ENCODE results near the gene JPH4. TPM values are rescaled to one million over a fixed set of nuclear protein-coding genes. Genes with fewer than 3 reads are reported as not detected.

The JPH4 gene
- total and polyA plus RNA-seq, 2 of the 8 experiments (the other 6 are each of a cell fraction or from before 2014, with no cell fraction given) = 23.9 to 46.7 TPM

GRCh38 chr14:23608454-23608853 is 29.9 kb upstream of the JPH4 start:
- no peaks in the 10 kb centered on the region for H3K4me1 ChIP-seq (replicated peaks in 1 of 4; ENCODE audit: control insufficient read depth in 3 of 4, insufficient read depth in 4 of 4, low read length in 3 of 4)
- no peaks in the 10 kb centered on the region; a peak in 1 of 7 replicates for H3K27me3 ChIP-seq (replicated peaks in 1 of 4; ENCODE audit: control insufficient read depth in 3 of 4, extremely low read depth in 1 of 4, insufficient read depth in 3 of 4, low read length in 3 of 4)
- H2BK20ac ChIP-seq (ENCODE audit: low read length) = no peak overlapping the region; the same call in 1 of the 2 replicates
- H3K9ac ChIP-seq (replicated peaks in 1 of 4; ENCODE audit: extremely low read depth in 1 of 4, low read depth in 3 of 4, low read length in 3 of 4) = no peak overlapping the region
- H3K4me3 ChIP-seq (ENCODE audit: extremely low read depth in 1 of 4, insufficient read depth in 2 of 4, low read depth in 3 of 4, low read length in 4 of 4) = no peak overlapping the region
- H3K23ac ChIP-seq (ENCODE audit: insufficient read length) = no peak overlapping the region
- H3K79me2 ChIP-seq (ENCODE audit: control insufficient read depth in 1 of 2, insufficient read depth in 2 of 2, low read length in 2 of 2) = no peaks in the 10 kb centered on the region
- H3K4ac ChIP-seq (replicated peaks; ENCODE audit: insufficient read length, low read depth, low read length) = no peak overlapping the region
- no peaks in the 10 kb centered on the region for H3K36me3 ChIP-seq (ENCODE audit: control insufficient read depth in 2 of 4, insufficient read depth in 4 of 4, low read length in 3 of 4)
- H3K9me3 ChIP-seq (ENCODE audit: insufficient read depth in 2 of 2, low read depth in 1 of 2, low read length in 1 of 2) = no peaks in the 10 kb centered on the region; a peak in 1 of 4 replicates
- H2AK5ac ChIP-seq (ENCODE audit: low read depth, low read length) = no peak overlapping the region
- H3K79me1 ChIP-seq (ENCODE audit: low read depth, low read length) = no peaks in the 10 kb centered on the region
- H3K56ac ChIP-seq (replicated peaks; ENCODE audit: insufficient read length, low read depth, low read length) = no peak overlapping the region
- no peak overlapping the region for H3K18ac ChIP-seq (ENCODE audit: extremely low read depth, low read length)
- no peak overlapping the region for H2BK15ac ChIP-seq (ENCODE audit: low read length)
- ChIA-PET CTCF (ENCODE audit: partially characterized antibody) (no interaction called here), POLR2A (ENCODE audit: partially characterized antibody) (interaction anchor here (0.6 kb wide), 1 partner anchor 28 kb away, joined by 4 read pairs; no protein-coding TSS in a partner anchor)
- no peak overlapping the region for H4K91ac ChIP-seq (replicated peaks; ENCODE audit: insufficient read length, low read length)
- WGBS, 2 experiments (ENCODE audit: extremely low coverage in 1 of 2, insufficient coverage in 1 of 2, insufficient read length in 1 of 2, insufficient replicate concordance in 2 of 2, low coverage in 1 of 2, low lambda C conversion rate in 2 of 2, missing lambda C conversion rate in 1 of 2) = 56% methylated on average over 1 of the region's 1 CpG; no CpG with 5 or more reads in 1 of the 2 experiments
- H2BK5ac ChIP-seq (ENCODE audit: low read depth, low read length) = no peak overlapping the region
- no peak overlapping the region for H2BK12ac ChIP-seq (ENCODE audit: low read depth, low read length)
- no peaks in the 10 kb centered on the region for H4K20me1 ChIP-seq (replicated peaks in 1 of 2; ENCODE audit: control insufficient read depth in 1 of 2, insufficient read depth in 2 of 2, low read length in 2 of 2)
- no peak overlapping the region for H4K8ac ChIP-seq (ENCODE audit: extremely low read depth, insufficient read depth, low read length)
- DNase-seq (ENCODE audit: low read depth in 1 of 2, low spot score in 2 of 2) (no peak), FAIRE-seq (no peak)
- H4K5ac ChIP-seq (ENCODE audit: insufficient read length, low read depth, low read length) = no peak overlapping the region
- H3K27ac ChIP-seq (ENCODE audit: low read depth, low read length) = no peak overlapping the region
- H3K4me2 ChIP-seq (ENCODE audit: insufficient read depth in 1 of 2, low read depth in 2 of 2, low read length in 2 of 2) = no peak overlapping the region
- H3K14ac ChIP-seq (ENCODE audit: insufficient read length) = no peak overlapping the region
- H2AFZ ChIP-seq (ENCODE audit: low read length) = no peak overlapping the region
- H3K23me2 ChIP-seq (ENCODE audit: low read depth, low read length) = peaks cover 3% of the 10 kb centered on the region; the same call in 1 of the 2 replicates
- no peak overlapping the region for H2BK120ac ChIP-seq (replicated peaks; ENCODE audit: low read depth, low read length)
- TF ChIP-seq POLR2A (IDR thresholded peaks at IDR 0.05; ENCODE audit: control extremely low read depth in 1 of 2, low read depth in 2 of 2, low read length in 2 of 2) (no peak), ASH2L (IDR thresholded peaks at IDR 0.05; ENCODE audit: low read length) (no peak), PHF8 (conservative IDR thresholded peaks at IDR 0.05; ENCODE audit: low read depth, low read length) (no peak), JUN (IDR thresholded peaks at IDR 0.05; ENCODE audit: low read depth, low read length) (no peak), SUZ12 (IDR thresholded peaks at IDR 0.05; ENCODE audit: low read length) (no peak), CHD2 (IDR thresholded peaks at IDR 0.05; ENCODE audit: low read length) (no peak), MAX (IDR thresholded peaks at IDR 0.05) (no peak), RNF2 (IDR thresholded peaks at IDR 0.05; ENCODE audit: borderline replicate concordance, low read depth, low read length, missing control alignments, poor library complexity, severe bottlenecking) (no peak), GTF2F1 (IDR thresholded peaks at IDR 0.05; ENCODE audit: borderline replicate concordance, low read depth, low read length) (no peak), NRF1 (IDR thresholded peaks at IDR 0.05; ENCODE audit: low read depth, low read length) (no peak), ZNF274 (IDR thresholded peaks at IDR 0.05; ENCODE audit: borderline replicate concordance, extremely low read depth, low read length) (no peak), NANOG (IDR thresholded peaks at IDR 0.05; ENCODE audit: insufficient read depth, low read depth, low read length, poor library complexity, severe bottlenecking) (no peak), GABPA (IDR thresholded peaks at IDR 0.05; ENCODE audit: borderline replicate concordance, insufficient read depth, low read length) (no peak), SRF (IDR thresholded peaks at IDR 0.05; ENCODE audit: low read depth, low read length) (no peak)

Data from H1 (cell line).